SU-DHL-6 (cell line): ENCODE results near the gene LRRC2.

Source experiments
- H2AFZ ChIP-seq: fragments of 200-600 bp; sonication (generic); 2 replicates; pipeline ENCODE4 v1.6.1; 2014; ENCODE audit warnings: low read depth, mild to moderate bottlenecking, moderate library complexity, mixed read lengths, antibody characterized with exemption, low read length; ENCODE audit not compliant: severe bottlenecking
- H3F3A ChIP-seq: fragments of 200-600 bp; shearing (Covaris generic); 2 replicates; pipeline ENCODE4 v1.6.0; 2016; ENCODE audit warnings: antibody characterized with exemption, mild to moderate bottlenecking; ENCODE audit not compliant: insufficient read depth
- H3K27ac ChIP-seq: fragments of 200-600 bp; sonication (generic); 2 replicates; pipeline ENCODE4 v1.5.1; 2016; ENCODE audit warnings: low read depth, mild to moderate bottlenecking, low read length, moderate library complexity, mixed read lengths
- H3K27me3 ChIP-seq: fragments of 200-600 bp; sonication (generic), shearing (Covaris generic); 2 replicates; pipeline ENCODE4 v1.6.0; 2014; ENCODE audit warnings: mild to moderate bottlenecking, low read length
- H3K36me3 ChIP-seq: fragments of 200-600 bp; sonication (generic); 2 replicates; pipeline ENCODE4 v1.6.1; 2014; ENCODE audit warnings: mild to moderate bottlenecking, low read length, mixed read lengths
- H3K4me2 ChIP-seq: fragments of 300-600, 200-600 bp; shearing (Covaris generic), sonication (generic); 2 replicates; pipeline ENCODE4 v1.6.0; 2014; ENCODE audit warnings: low read length, low read depth, mild to moderate bottlenecking; ENCODE audit not compliant: poor library complexity, severe bottlenecking
- H3K4me3 ChIP-seq: fragments of 200-600 bp; sonication (generic); 2 replicates; pipeline ENCODE4 v1.5.1; 2014; ENCODE audit warnings: antibody characterized with exemption, low read length, mild to moderate bottlenecking, mixed read lengths; ENCODE audit not compliant: insufficient read depth, poor library complexity, severe bottlenecking
- H3K79me2 ChIP-seq: fragments of 200-600 bp; sonication (generic); 2 replicates; pipeline ENCODE4 v1.6.1; 2014; ENCODE audit warnings: mild to moderate bottlenecking, low read length, moderate library complexity; ENCODE audit not compliant: insufficient read depth
- H3K9ac ChIP-seq: fragments of 200-600 bp; sonication (generic); 2 replicates; pipeline ENCODE4 v1.7.0; 2014; ENCODE audit warnings: mild to moderate bottlenecking, low read length
- H3K9me2 ChIP-seq: fragments of 200-600 bp; sonication (generic); replicated peaks from 2 replicates; pipeline ENCODE4 v1.6.1; 2014; ENCODE audit warnings: low read length; ENCODE audit not compliant: insufficient read depth
- H3K9me3 ChIP-seq: fragments of 200-600 bp; sonication (generic); 2 replicates; pipeline ENCODE4 v1.6.1; 2014; ENCODE audit warnings: low read length, mixed read lengths; ENCODE audit not compliant: insufficient read depth
- H4K20me1 ChIP-seq: fragments of 200-600 bp; sonication (generic); 2 replicates; pipeline ENCODE4 v1.6.1; 2014; ENCODE audit warnings: low read depth, mild to moderate bottlenecking, antibody characterized with exemption, low read length, moderate library complexity, mixed read lengths
- CTCF ChIP-seq: fragments of 200-600 bp; sonication (generic); IDR thresholded peaks from one replicate; pipeline ENCODE4 v1.5.1; 2017; ENCODE audit warnings: antibody characterized with exemption, mild to moderate bottlenecking, low read length, moderate library complexity; ENCODE audit not compliant: insufficient read depth, poor library complexity, severe bottlenecking
- EZH2phosphoT487 ChIP-seq: fragments of 200-600 bp; sonication (generic), shearing (Covaris generic); conservative IDR thresholded peaks from 2 replicates; pipeline ENCODE4 v1.6.1; 2018; ENCODE audit warnings: mild to moderate bottlenecking, antibody characterized with exemption, low read length, moderate library complexity, mixed read lengths

The LRRC2 gene

GRCh38 chr3:46516521-46516920 lies 49.6 kb downstream of the LRRC2 start:
- H3K9me2 ChIP-seq, result no peaks in the 10 kb centered on the region
- H3F3A ChIP-seq, result no peaks in the 10 kb centered on the region
- H3K4me2 ChIP-seq, result no peak overlapping the region
- H3K27ac ChIP-seq, result no peak overlapping the region
- no peaks in the 10 kb centered on the region for H3K36me3 ChIP-seq
- no peak overlapping the region for H3K9ac ChIP-seq
- H3K4me3 ChIP-seq, result no peak overlapping the region
- H2AFZ ChIP-seq, result no peak overlapping the region
- no peaks in the 10 kb centered on the region for H3K79me2 ChIP-seq
- TF ChIP-seq EZH2phosphoT487, result no peak
- no peak for TF ChIP-seq CTCF
- no peaks in the 10 kb centered on the region for H4K20me1 ChIP-seq
- H3K27me3 ChIP-seq, result no peaks in the 10 kb centered on the region
- H3K9me3 ChIP-seq, result no peaks in the 10 kb centered on the region

DNA sequence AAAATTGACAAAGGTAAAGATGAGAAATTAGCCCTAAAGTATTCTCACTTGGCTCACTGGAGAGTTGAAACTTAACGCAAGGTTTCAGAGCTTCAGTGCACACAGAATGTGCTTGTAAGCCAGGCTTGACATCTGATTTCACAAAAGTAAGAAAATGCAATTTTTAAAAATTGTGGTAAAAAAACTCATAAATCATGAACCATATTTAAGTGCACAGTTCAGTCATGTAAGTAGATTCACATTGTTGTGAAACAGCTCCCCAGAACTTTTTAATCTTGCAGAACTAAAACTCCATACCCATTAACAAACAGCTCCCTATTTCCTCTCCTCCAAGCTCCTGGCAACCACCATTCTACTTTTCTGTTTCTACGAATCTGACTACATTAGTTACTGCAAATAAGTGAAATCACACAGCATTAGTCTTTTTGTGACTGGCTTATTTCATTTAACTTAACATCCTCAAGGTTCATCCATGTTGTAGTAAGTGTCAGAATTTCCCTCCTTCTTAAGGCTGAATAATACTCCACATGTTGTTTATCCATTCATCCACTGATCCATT lies 53.8 kb downstream of the LRRC2 start:
- Histone ChIP-seq H3K27me3 (no peaks in the 10 kb centered on the region), H3K9me3 (no peaks in the 10 kb centered on the region), H3K27ac (no peak overlapping the region), H3K79me2 (no peaks in the 10 kb centered on the region), H3K36me3 (no peaks in the 10 kb centered on the region), H3K9me2 (no peaks in the 10 kb centered on the region), H3K4me2 (no peak overlapping the region), H2AFZ (no peak overlapping the region), H4K20me1 (no peaks in the 10 kb centered on the region), H3K4me3 (no peak overlapping the region), H3K9ac (no peak overlapping the region), H3F3A (no peaks in the 10 kb centered on the region)
- no peak for TF ChIP-seq CTCF
- TF ChIP-seq EZH2phosphoT487, result no peak

GRCh38 chr3:46509661-46510187 lies 56.4 kb downstream of the LRRC2 start:
- Histone ChIP-seq H3K27ac (no peak overlapping the region), H3K9ac (no peak overlapping the region), H3K9me3 (peaks cover 10% of the 10 kb centered on the region; the same call in 1 of the 2 replicates), H2AFZ (no peak overlapping the region), H3K27me3 (no peaks in the 10 kb centered on the region), H3K36me3 (no peaks in the 10 kb centered on the region), H4K20me1 (no peaks in the 10 kb centered on the region), H3K4me3 (no peak overlapping the region), H3K9me2 (no peaks in the 10 kb centered on the region), H3K79me2 (no peaks in the 10 kb centered on the region), H3F3A (peaks cover 2% of the 10 kb centered on the region; the same call in 1 of the 2 replicates), H3K4me2 (no peak overlapping the region)
- TF ChIP-seq EZH2phosphoT487, result no peak
- TF ChIP-seq CTCF, result no peak
